AG10803 (cell line): ENCODE measurements around the gene EPHB2.

Experiments
- DNase-seq: peaks from one replicate; pipeline ENCODE4 v3.0.0; 2010; ENCODE audit warnings: low read depth
- H3K4me3 ChIP-seq: 2 replicates; pipeline ENCODE4 v1.5.1; 2011; ENCODE audit warnings: mild to moderate bottlenecking, low read length, control low read depth
- TF ChIP-seq, protein P1 (sequence below): conservative IDR thresholded peaks from 2 replicates; pipeline ENCODE4 v1.5.1; 2011; ENCODE audit warnings: mild to moderate bottlenecking, low read length, control low read depth, inconsistent platforms

EPHB2 gene

DNA sequence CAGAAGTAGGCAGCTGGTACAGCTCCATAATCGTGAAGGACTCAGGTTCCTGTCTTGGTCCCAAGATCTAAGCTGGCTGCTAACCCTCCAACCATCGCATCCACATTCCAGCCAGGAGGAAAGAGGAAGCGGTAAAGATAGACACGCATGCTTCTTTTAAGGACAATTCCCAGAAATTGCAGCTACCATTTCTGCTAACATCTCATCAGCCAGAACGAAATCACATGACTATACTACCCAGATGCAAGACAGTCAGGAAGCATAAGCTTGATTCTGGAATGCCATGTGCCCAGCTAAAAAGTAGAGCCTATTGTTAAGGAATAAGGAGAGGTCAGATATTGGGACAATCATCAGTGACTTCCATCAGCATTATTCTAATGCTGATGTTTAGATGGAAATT lies 110.4 kb downstream of the EPHB2 start:
- no peak for DNase-seq
- H3K4me3 ChIP-seq = no peak overlapping the region
- TF ChIP-seq, protein P1, sequence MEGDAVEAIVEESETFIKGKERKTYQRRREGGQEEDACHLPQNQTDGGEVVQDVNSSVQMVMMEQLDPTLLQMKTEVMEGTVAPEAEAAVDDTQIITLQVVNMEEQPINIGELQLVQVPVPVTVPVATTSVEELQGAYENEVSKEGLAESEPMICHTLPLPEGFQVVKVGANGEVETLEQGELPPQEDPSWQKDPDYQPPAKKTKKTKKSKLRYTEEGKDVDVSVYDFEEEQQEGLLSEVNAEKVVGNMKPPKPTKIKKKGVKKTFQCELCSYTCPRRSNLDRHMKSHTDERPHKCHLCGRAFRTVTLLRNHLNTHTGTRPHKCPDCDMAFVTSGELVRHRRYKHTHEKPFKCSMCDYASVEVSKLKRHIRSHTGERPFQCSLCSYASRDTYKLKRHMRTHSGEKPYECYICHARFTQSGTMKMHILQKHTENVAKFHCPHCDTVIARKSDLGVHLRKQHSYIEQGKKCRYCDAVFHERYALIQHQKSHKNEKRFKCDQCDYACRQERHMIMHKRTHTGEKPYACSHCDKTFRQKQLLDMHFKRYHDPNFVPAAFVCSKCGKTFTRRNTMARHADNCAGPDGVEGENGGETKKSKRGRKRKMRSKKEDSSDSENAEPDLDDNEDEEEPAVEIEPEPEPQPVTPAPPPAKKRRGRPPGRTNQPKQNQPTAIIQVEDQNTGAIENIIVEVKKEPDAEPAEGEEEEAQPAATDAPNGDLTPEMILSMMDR = no peak

DNA sequence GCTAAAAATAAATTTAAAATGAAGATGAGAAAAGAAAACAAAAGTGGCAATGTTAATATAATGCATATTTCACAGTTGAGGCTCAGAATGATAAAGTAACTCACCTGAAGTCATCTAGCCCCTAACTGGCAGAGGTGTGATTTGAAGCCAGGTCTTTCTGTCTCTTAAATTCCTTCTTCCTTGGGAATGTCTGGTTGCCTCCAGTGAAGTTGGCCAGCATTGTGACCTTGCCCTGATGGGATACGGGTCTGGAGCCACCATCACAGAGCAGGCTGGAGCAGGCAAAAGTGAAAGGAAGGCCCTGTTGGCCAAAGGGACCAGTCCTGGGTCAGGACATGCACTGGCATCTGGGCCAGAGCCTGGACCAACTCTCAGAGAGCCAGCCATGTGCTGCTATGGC lies 111.7 kb downstream of the EPHB2 start:
- H3K4me3 ChIP-seq = no peak overlapping the region
- TF ChIP-seq, protein P1 = no peak
- DNase-seq = no peak

DNA sequence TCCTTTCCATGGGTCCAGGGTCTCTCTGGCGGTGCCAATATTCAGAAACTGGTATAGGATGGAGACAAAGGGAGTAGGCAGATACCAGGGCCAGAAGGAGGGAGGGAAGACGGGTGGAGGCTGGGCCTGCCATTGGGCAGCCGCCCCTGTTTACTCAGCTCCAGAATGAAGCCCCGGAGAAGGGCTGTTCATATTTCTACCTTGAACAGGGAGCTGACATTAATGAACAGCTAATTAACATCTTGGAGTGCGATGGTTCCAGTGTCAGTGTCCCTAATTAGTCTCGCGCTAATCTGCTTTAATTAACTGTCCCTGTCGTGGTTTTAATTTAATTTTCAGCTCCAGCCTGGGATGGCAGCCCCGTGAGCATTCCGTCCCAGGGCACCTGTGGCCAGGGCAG lies 113.8 kb downstream of the EPHB2 start:
- no peak overlapping the region for H3K4me3 ChIP-seq
- no peak for DNase-seq
- TF ChIP-seq, protein P1 = no peak

DNA sequence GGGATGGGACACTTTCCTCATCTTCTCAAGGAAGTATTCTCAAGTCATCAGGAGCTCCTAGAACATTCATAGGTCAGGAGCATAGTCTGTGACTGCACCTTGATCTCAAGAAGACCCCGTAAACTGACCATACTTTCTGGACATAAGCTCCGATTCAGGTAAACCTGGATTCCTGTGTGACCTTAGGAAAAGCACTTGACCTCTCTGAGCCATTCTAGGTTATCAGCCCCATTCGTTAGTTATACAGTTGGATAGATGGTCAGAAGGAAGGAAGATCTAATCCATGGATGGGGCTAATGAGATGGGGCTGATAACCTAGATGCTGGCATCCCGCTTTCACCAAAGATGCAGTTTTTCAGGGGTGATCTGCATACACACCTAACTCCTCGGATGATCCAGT lies 114.3 kb downstream of the EPHB2 start:
- no peak overlapping the region for H3K4me3 ChIP-seq
- no peak for DNase-seq
- TF ChIP-seq, protein P1 = no peak

DNA sequence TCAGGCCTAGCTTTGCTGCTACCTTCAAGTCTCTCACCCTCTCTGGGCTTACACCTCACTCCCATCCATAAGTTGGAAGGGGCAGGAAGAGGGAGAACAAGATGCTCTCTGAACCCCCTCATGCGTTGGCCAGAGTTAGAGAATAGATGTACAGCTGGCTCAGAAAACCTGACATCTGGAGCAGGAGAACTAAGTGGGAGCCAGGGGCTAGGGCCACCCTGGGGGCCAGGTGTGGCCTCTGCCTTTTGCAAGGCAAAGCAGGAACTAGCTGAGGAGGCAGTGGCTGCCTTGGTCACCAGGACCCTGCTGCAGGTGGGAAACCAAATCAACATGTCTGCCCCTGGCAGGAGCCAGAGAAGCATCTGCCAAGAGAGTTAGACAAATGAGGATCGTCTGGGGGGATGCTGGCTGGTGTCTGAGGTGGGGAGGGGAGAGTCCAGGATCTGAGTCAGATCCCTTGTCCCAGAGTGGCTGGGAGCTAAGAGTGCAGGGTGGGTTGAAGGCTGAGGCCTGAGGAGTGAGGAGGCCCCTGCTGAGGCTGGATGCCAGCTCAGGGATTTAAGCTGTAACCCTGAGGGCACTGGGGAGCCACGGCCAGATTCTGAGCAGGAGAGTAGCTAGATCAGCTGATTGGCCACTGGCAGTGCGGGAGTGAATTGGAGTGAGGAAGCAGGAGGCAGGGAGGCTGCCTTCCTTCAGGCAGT lies 115.0 kb downstream of the EPHB2 start:
- DNase-seq = no peak
- no peak overlapping the region for H3K4me3 ChIP-seq
- TF ChIP-seq, protein P1 = no peak

DNA sequence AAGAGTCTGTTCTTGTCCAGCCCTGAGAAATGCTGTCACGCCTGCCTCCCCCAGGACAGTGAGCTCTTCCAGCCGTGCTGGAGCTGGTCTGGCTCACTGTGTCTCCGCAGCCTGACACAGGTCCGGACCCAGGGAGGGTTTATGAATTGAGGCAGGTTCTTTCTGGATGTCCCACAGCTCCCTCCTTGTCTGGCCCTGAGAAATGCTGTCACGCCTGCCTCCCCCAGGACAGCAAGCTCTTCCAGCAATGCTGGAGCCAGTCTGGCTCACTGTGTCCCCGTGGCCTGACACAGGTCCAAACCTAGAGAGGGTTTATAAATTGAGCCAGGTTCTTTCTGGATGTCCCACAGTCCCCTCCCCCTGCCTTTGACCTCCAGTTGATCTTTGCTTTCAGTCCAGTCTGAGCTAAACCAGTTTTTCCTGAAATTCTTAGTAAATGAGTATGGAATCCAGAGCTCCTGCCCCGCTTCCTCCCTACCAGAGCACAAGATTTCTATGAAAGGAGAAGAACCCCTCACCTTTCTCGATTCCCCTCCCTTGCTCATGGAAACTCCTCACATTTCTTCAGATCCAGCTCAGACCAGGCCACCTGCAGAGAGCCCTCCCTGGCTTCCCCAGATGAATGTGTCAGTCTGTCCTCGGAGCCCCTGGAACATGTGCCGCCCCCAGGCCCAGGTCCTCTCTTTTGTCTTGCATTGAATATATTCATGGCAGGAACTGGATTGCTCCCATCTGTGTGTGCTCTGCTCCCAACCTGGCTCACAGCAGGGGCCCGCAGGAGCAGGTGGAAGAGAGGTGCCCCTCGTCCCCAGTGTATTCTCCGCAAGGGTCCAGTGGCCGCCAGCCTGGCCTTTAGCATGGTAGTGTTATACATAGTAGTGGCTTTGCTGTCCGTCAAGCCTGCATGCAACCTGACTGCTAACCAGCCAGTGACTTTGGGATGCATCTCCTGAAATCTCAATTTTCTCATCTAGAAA lies 116.3 kb downstream of the EPHB2 start:
- DNase-seq = no peak
- H3K4me3 ChIP-seq = no peak overlapping the region
- TF ChIP-seq, protein P1 = no peak
